HG02763 (cell line): ENCODE data around the gene LRRIQ3.
"Not testable (repeated sequence)": the region's sequence is repeated elsewhere in the genome, so short reads cannot be mapped to it uniquely, and the experiment has no call there.

ENCODE experiments used
- ATAC-seq: cut with Tn5 transposase; IDR thresholded peaks from one replicate; pipeline ENCODE4 v1.9.1; 2021; ENCODE audit warnings: mild to moderate bottlenecking, moderate library complexity; ENCODE audit not compliant: unreplicated experiment

The LRRIQ3 gene

DNA sequence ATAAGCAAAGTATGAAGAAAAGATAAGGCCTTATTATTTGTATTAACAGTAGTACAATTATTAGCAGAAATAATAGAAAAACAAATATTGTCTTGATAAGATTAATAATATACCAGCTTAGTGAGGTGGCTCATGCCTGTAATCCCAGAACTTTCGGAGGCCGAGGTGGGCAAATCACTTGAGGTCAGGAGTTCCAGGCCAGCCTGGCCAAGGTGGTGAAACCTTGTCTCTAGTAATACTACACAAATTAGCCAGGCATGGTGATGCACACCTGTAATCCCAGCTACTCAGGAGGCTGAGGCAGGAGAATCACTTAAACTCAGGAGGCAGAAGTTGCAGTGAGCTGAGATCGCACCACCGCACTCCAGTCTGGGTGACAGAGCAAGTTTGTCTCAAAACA is 80.6 kb downstream of the LRRIQ3 start:
- ATAC-seq, result not testable (repeated sequence)

DNA sequence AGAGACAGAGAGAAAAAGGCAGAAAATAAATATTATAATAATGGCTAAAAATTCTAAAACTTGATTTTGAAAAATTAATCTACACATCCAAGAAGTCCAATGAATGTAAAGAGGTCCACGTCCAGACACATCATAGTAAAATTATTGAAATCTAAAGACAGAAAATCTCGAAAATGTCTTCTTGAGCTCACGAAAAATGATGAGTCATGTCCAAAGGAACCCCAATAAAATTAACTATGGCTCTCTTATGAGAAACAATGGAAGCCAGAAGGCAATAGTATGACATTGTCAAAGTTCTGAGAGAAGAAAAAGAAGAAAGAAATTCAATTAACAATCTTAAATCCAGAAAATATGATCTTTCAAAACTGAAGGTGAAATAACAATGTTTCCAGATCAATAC is 84.6 kb downstream of the LRRIQ3 start:
- ATAC-seq, result no peak

DNA sequence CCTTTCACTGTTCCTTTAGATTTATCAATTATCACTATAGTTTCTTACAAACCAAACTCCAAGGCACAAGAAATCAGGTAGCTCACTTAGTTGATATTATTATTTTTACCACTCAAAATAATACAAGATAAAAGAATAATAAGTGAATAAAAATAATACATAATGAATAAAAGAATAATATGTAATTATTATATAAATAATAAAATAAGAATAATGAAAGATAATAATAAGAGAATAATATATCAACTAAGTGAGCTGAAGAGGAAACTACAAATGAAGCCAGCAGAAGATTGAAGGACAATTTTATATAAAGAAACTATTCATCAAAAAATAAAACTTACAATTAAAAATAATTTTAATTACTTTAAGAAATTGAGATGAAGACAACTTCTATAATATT is 90.6 kb downstream of the LRRIQ3 start:
- ATAC-seq, result no peak

DNA sequence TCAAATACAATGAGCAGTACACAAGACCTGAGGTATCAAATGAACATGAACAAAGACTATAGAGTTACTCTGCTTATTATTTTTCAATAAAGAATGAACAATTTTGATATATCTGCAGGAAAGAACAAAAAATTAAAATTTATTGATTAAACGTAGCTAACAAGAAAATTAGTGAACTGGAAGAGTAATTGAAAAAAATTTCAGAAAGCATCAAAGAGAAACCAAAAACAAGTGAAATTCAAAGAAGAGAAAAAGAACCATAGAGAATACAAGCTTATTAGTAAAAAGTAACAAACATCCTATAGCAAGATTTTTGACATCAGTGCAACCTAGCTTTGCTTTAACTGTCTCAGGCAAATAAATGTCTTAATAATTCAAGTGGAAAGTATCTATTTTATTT is 106.6 kb downstream of the LRRIQ3 start:
- no peak for ATAC-seq

DNA sequence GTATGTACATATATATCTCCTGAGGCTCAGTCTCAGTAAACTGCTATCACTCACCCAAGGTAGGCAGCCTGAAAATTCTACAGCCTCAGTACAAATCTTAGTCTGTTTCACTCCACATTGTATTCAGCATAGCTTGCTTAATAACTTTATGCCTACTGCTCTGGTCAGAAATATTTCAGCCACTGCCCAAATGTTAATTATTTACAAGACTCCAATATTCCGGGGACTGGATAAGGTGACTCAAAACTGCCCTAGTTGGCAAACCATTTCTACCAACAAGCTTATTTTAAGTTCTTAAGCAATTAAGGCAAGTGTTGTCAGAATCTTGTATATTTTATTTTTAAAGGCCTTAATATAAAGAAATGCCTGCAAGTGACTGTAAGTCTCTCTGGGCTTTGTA is 114.8 kb downstream of the LRRIQ3 start:
- no peak for ATAC-seq

DNA sequence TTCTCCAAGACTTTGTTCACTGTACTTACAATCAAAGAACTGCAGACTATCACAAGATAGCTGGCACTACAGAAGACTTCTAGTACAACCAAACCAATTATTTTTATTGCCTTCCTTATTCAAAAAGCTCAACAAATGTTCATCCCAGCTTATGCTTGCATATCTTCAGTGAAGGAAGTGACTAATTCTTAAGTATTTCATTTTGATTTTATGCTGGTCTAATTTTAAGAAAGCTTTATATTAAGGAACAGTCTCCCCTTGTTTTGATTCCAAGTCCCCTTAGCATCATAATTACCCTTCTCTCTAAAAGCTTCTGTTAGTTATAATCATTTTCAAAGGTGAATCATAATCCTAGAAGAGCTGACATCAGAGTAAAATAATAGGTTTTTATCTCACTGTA is 132.9 kb downstream of the LRRIQ3 start:
- no peak for ATAC-seq

DNA sequence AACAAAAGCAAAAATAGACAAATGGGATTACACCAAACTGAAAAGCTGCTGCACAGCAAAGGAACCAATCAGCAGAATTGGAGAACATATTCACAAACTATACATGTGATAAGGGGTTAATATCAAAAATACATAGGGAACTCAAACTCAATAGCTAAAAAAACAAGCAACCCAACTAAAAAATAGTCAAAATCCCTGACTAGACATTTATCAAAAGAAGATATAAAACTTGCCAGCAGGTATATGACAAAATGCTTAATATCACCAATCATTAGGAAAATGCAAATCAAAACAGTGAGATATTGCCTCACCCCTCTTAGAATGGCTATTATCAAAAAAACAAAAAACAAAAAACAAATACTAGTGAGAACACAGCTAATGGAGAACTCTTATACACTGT is 140.3 kb downstream of the LRRIQ3 start:
- ATAC-seq, result no peak

DNA sequence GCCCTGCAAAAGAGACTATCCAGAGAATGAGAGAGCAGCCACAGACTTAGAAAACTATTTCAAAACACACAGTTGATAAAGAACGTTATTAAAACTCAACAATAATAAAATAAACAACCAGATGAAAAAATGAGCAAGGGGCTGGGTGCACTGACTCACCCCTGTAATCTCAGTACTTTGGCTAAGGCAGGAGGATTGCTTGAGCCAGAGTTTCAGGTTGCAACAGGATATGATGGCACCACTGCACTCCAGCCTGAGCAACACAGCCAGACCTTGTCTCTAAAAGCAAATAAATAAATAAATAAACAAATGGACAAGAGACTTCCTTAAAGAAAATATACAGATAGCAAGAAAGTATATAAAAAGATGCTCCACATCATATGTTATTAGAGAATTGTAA is 144.6 kb downstream of the LRRIQ3 start:
- ATAC-seq, result no peak

DNA sequence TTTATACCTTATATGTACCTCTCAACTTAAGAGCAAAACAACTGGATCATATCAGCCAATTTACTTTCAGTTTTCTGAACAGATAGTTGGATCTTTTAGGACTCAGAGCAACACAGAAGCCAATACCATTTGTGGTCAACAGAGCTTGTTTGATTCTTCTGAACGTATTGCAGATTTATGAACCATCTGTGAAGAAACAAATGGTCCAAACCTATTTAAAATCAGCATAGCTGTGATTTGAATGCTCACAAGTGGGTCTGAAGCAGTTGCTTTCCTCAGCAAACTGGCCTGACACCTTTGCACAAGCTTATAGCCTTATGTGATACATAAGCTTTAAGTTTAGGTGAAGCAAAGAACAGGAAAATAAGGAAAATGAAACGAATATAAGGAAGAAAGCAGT is 147.6 kb downstream of the LRRIQ3 start:
- no peak for ATAC-seq

DNA sequence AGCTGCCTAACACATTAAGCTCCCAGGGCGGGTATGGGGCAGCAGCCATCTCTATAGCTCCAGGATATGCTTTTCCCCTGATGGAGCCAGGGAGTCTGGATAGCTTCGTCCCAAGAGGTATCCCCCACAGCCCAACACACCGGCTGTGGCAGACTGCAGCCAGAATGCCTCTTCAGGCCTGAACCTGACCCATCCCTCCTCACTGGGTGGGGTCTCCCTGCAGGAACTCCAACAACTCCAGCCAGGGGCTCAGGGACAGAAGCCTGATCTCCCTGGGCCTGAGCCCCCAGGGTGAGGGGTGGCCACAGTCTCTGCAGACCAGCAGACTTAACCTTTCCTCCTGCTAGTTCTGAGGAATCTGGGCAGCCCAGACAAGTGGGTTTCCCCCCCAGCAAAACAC is 159.9 kb downstream of the LRRIQ3 start:
- no peak for ATAC-seq

DNA sequence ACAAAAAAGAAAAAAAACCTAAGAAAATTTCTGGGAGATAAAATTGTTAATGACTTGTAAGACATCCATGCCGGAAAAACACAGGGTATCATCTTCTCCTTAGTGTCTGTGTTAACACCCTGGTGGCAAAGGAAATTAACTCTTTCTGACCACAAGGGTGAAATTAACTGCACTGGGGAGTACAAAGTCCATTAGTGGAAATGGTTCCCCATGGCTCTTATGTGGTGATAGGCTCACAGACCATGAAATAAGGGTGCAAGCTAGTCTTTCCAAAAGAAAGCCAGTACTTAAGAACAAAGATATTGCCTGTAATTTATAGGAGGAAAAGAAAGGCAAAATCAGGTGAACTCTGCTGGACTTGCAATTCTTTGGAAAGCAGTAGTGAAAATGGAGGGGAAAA is 185.4 kb downstream of the LRRIQ3 start:
- ATAC-seq, result no peak

DNA sequence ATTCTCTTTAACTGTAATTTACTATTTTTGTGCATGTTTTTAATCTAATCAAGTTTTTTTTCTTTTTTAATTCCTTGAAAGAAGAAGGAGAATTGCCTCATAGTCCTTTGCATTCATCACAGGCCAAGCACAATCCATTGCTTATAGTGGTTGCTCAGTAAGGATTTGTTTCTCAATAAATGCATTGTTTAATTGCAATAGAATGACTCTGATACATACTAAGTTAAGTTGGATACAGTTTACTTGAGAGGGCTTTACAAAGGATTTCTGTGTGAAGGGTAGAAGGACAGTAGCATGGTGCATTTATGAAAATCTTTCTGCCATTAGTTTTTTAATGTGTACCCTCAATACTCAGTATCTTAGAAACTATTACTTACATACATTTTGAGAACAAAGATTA is 186.2 kb downstream of the LRRIQ3 start:
- ATAC-seq, result no peak

DNA sequence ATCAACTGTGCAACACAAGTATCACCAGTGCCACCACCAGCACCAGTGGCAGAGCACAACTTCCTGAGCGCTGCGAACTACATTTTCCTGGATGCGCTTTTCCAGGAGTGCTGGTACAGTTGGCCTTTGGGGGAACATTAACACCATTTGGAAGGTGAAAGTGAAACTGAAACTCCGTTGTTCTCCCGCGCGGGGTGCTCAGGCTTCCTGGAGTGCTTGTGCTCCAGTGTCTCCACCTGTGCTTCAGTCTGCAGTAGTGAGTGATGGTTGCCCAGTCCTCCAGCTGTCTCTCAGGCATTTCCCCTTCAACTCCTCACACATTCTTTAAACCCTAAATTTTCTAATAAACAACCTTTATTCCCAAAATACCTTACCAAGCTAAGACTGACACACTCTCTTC is 187.8 kb downstream of the LRRIQ3 start:
- ATAC-seq, result no peak

DNA sequence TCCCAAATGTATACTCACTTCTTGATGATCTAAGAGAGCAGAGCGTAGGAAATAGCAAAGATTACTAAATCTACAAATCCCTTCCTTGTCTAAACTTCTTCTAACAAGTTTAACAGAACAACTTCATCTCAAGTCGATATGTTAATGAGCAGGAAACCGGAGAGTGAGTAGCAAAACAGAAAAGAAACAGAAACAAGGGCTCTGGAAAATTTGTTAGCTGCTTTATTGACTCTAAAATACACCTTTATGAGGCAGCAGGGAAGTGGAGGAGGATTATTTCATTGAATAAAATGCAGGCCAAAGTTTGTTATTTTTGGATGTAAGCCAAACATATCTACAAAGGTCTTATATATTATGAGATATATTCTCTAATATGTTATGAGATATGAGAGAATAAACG is 192.4 kb downstream of the LRRIQ3 start:
- ATAC-seq, result no peak

DNA sequence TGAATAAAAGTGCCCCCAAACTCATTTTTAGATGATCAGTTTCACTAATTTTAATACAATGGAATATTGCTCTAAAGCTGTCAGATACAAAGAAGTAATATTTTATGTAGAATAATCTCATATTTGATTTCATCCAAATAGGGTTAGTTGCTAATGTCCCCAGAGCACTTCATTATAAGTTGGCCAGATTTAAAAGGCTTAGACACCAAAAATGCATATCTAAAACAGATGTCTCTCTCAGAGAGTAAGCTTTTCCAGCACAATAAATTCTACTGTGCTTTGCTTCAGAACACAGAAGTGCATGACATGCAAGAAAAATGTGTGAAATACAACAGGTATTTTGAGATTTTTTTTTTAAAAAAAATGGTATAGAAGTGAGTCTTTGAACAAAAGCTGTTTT is 194.2 kb downstream of the LRRIQ3 start:
- ATAC-seq, result no peak

DNA sequence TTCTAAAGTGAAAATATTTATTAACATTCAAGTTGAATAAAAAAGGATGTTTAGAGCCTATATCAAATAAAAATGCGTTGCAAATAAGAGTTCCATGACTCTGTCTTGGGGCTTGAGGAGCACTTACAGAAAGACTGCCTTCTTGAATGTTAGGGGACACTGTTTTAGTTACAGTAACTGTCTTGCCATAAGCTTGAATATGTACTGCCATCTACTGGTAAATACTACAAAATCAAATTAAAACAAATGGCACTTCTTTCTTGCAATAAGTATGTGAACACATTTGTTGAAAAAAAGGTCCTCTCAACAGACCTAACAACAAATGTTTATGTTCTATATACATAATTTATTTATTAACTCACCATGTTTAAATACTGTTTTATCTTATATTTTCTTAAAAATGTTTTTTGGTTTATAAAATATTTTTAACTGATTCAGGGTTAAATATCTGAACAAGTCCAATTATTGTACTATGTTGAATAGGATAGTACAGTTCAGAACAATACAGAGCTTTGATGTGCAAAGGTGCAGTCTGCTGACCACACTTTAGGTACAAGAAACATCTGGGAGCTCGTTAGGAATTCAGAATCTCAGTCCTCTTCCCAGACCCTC is 199.5 kb downstream of the LRRIQ3 start:
- no peak for ATAC-seq

DNA sequence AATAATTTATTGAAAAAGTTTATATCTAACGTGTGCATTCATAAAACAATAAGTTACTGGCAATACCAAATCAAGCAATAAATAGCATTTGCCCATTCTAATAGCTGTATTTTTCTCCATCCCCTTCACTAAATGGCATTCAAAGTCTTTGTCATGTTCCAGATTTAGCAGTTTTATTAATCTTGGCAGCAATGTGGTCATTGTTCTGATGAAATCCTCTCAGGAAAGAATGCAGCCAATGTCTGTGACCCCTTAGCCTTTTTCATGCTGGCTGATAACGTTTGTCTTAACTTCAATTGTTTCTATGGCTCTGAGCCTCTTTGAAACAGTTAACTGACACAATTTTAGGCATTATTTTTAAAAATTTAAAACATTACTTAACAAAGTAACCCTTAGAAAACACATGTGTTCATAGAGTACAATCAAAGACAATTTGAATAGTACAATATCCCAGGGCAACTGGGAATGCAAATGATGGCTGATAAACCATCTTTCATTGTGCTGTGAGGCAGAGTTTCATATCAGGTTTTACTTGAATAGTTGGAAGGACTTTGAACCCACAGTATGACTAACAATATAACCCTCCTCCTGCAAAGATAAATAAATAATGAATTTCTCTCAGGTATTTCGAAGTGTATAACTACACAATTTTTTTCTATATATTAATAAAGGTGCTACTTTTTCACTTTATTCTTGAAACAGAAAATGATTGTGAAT is 217.5 kb downstream of the LRRIQ3 start:
- ATAC-seq, result no peak

DNA sequence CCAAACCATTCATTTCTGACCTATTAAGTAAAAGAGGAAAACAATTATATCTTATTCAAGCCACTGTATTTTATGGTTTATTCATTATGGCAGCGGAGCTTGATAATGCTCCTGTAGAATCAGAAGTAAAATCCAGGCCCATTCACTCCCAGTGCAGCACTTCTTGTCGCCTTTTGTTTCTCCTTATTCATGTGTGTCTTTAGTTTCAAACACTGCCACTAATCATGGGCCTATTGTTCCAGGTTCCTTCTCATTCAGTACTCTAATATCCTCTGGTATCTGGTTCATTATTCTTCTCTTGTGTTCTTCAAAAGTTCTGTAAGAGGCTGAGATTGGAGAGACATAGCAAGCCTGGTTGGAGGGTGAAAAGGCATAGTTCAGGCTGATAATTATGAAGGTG is 218.3 kb downstream of the LRRIQ3 start:
- ATAC-seq, result no peak

DNA sequence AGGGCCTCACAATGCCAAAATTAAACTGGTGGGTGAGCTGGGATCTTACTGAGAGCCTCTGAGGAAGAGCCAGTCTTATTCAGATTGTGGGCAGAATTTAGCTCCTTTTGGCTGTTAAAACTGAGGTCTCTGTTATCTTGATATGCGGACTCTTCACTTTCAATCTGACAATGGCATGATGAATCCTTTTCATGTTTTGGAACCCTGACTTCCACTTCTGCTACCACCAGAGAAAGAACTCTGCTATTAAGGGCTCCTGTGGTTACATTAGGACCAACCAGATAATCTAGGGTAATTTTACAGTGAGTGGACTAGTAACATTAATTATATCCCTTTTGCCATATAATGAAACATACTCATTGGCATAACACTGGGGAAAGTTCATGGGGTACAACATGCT is 219.0 kb downstream of the LRRIQ3 start:
- no peak for ATAC-seq
